Measurements from ENCODE around the gene SLC4A2. TPM values are rescaled to one million over a fixed set of nuclear protein-coding genes. Genes with fewer than 3 reads are reported as not detected.

SLC4A2 gene
- total and polyA plus RNA-seq, 2 experiments from 2014 or later: 167 to 188 TPM

GRCh38 chr7:151063212-151063561 is 3.8 kb downstream of the SLC4A2 start:
- no peak overlapping the region for H2AFZ ChIP-seq
- H3K79me2 ChIP-seq: peaks cover 47% of the 10 kb centered on the region
- no peaks in the 10 kb centered on the region for H3K9me3 ChIP-seq (ENCODE audit: low read depth)
- no peaks in the 10 kb centered on the region for H3K27me3 ChIP-seq
- peak overlapping the region; percentile 83 for H3K4me2 ChIP-seq
- peak; percentile 72 for DNase-seq (ENCODE audit: low spot score)
- TF ChIP-seq CTCF (IDR thresholded peaks at IDR 0.05; ENCODE audit: poor library complexity) (no peak), EZH2phosphoT487 (IDR thresholded peaks at IDR 0.05; ENCODE audit: low read depth, severe bottlenecking, unreplicated experiment) (no peak), EZH2 (IDR thresholded peaks at IDR 0.05; ENCODE audit: borderline replicate concordance) (no peak)
- H3K36me3 ChIP-seq (replicated peaks; ENCODE audit: insufficient read depth, low read depth): no peaks in the 10 kb centered on the region
- peaks cover 27% of the 10 kb centered on the region for H4K20me1 ChIP-seq (ENCODE audit: insufficient read depth, poor library complexity, severe bottlenecking)
- peak overlapping the region; percentile 96 for H3K27ac ChIP-seq
- 17% methylated on average over 6 of the region's 11 CpGs for WGBS (ENCODE audit: low lambda C conversion rate, missing lambda C conversion rate)
- no peaks in the 10 kb centered on the region for H3K9me2 ChIP-seq (replicated peaks; ENCODE audit: insufficient read depth)
- no peak overlapping the region for H3K4me3 ChIP-seq
- peaks cover 39% of the 10 kb centered on the region for H3K4me1 ChIP-seq (ENCODE audit: insufficient read depth)

GRCh38 chr7:151064454-151064853 is 5.1 kb downstream of the SLC4A2 start:
- DNase-seq (ENCODE audit: low spot score): no peak
- no peaks in the 10 kb centered on the region for H3K36me3 ChIP-seq (replicated peaks; ENCODE audit: insufficient read depth, low read depth)
- H3K27ac ChIP-seq: no peak overlapping the region

GRCh38 chr7:151064993-151065392 is 5.6 kb downstream of the SLC4A2 start:
- 96% methylated on average over 6 of the region's 6 CpGs for WGBS (ENCODE audit: low lambda C conversion rate, missing lambda C conversion rate)
- no peak for TF ChIP-seq CTCF (IDR thresholded peaks at IDR 0.05; ENCODE audit: poor library complexity)
- TF ChIP-seq EZH2phosphoT487 (IDR thresholded peaks at IDR 0.05; ENCODE audit: low read depth, severe bottlenecking, unreplicated experiment): no peak
- no peak for TF ChIP-seq EZH2 (IDR thresholded peaks at IDR 0.05; ENCODE audit: borderline replicate concordance)
- Histone ChIP-seq H2AFZ (no peak overlapping the region), H4K20me1 (ENCODE audit: insufficient read depth, poor library complexity, severe bottlenecking) (peaks cover 29% of the 10 kb centered on the region), H3K4me1 (ENCODE audit: insufficient read depth) (peaks cover 28% of the 10 kb centered on the region), H3K4me2 (no peak overlapping the region), H3K79me2 (peaks cover 46% of the 10 kb centered on the region), H3K9me3 (ENCODE audit: low read depth) (no peaks in the 10 kb centered on the region), H3K36me3 (replicated peaks; ENCODE audit: insufficient read depth, low read depth) (no peaks in the 10 kb centered on the region), H3K4me3 (no peak overlapping the region), H3K9me2 (replicated peaks; ENCODE audit: insufficient read depth) (no peaks in the 10 kb centered on the region), H3K27ac (no peak overlapping the region), H3K27me3 (no peaks in the 10 kb centered on the region)
- no peak for DNase-seq (ENCODE audit: low spot score)

More at GRCh38 chr7:151064454-151064853, 5.1 kb downstream of the SLC4A2 start:
- peaks cover 50% of the 10 kb centered on the region for H3K79me2 ChIP-seq
- no peak overlapping the region for H3K4me2 ChIP-seq
- H3K4me3 ChIP-seq: no peak overlapping the region
- peaks cover 28% of the 10 kb centered on the region for H3K4me1 ChIP-seq (ENCODE audit: insufficient read depth)
- peaks cover 29% of the 10 kb centered on the region for H4K20me1 ChIP-seq (ENCODE audit: insufficient read depth, poor library complexity, severe bottlenecking)
- no peaks in the 10 kb centered on the region for H3K9me3 ChIP-seq (ENCODE audit: low read depth)
- no peak overlapping the region for H2AFZ ChIP-seq
- TF ChIP-seq EZH2phosphoT487 (IDR thresholded peaks at IDR 0.05; ENCODE audit: low read depth, severe bottlenecking, unreplicated experiment) (no peak), EZH2 (IDR thresholded peaks at IDR 0.05; ENCODE audit: borderline replicate concordance) (no peak)
- 95% methylated on average over 13 of the region's 18 CpGs for WGBS (ENCODE audit: low lambda C conversion rate, missing lambda C conversion rate)
- no peaks in the 10 kb centered on the region for H3K27me3 ChIP-seq
- no peaks in the 10 kb centered on the region for H3K9me2 ChIP-seq (replicated peaks; ENCODE audit: insufficient read depth)

GRCh38 chr7:151065516-151065915 is 6.1 kb downstream of the SLC4A2 start:
- no peak for DNase-seq (ENCODE audit: low spot score)
- Histone ChIP-seq H4K20me1 (ENCODE audit: insufficient read depth, poor library complexity, severe bottlenecking) (peaks cover 29% of the 10 kb centered on the region), H3K4me1 (ENCODE audit: insufficient read depth) (peaks cover 28% of the 10 kb centered on the region), H3K4me2 (no peak overlapping the region), H3K4me3 (no peak overlapping the region), H2AFZ (no peak overlapping the region), H3K27ac (no peak overlapping the region), H3K9me2 (replicated peaks; ENCODE audit: insufficient read depth) (no peaks in the 10 kb centered on the region), H3K79me2 (peaks cover 41% of the 10 kb centered on the region), H3K36me3 (replicated peaks; ENCODE audit: insufficient read depth, low read depth) (no peaks in the 10 kb centered on the region), H3K27me3 (no peaks in the 10 kb centered on the region), H3K9me3 (ENCODE audit: low read depth) (no peaks in the 10 kb centered on the region)
- TF ChIP-seq CTCF (IDR thresholded peaks at IDR 0.05; ENCODE audit: poor library complexity) (no peak), EZH2phosphoT487 (IDR thresholded peaks at IDR 0.05; ENCODE audit: low read depth, severe bottlenecking, unreplicated experiment) (no peak), EZH2 (IDR thresholded peaks at IDR 0.05; ENCODE audit: borderline replicate concordance) (no peak)
- 93% methylated on average over 14 of the region's 14 CpGs for WGBS (ENCODE audit: low lambda C conversion rate, missing lambda C conversion rate)

All from hepatocyte (in vitro differentiated cells).